Neuronal stem cell (in vitro differentiated cells): Measurements from ENCODE around the gene CYP27C1.

Experiments used
- DNase-seq: peaks from one replicate; pipeline ENCODE4 v3.0.0-alpha.2; 2013; ENCODE audit warnings: low spot score
- H2AFZ ChIP-seq: one replicate; pipeline ENCODE4 v1.6.1; 2013; ENCODE audit warnings: mild to moderate bottlenecking, low read length, inconsistent platforms
- H2AK5ac ChIP-seq: 2 replicates; pipeline ENCODE4 v1.6.1; 2013; ENCODE audit warnings: low read depth, mild to moderate bottlenecking, inconsistent platforms, low read length, moderate library complexity, mixed read lengths
- H2BK120ac ChIP-seq: 2 replicates; pipeline ENCODE4 v1.6.1; 2013; ENCODE audit warnings: low read depth, mild to moderate bottlenecking, inconsistent platforms, low read length, moderate library complexity, mixed read lengths
- H2BK12ac ChIP-seq: one replicate; pipeline ENCODE4 v1.6.1; 2013; ENCODE audit warnings: low read length, inconsistent platforms
- H2BK15ac ChIP-seq: 2 replicates; pipeline ENCODE4 v1.6.1; 2013; ENCODE audit warnings: mild to moderate bottlenecking, low read length, inconsistent platforms, mixed read lengths
- H2BK5ac ChIP-seq: one replicate; pipeline ENCODE4 v1.6.1; 2013; ENCODE audit warnings: inconsistent platforms, mild to moderate bottlenecking, low read length, moderate library complexity
- H3K14ac ChIP-seq: one replicate; pipeline ENCODE4 v1.6.1; 2013; ENCODE audit warnings: low read length, inconsistent platforms
- H3K18ac ChIP-seq: 2 replicates; pipeline ENCODE4 v1.6.1; 2013; ENCODE audit warnings: low read length, inconsistent platforms
- H3K23ac ChIP-seq: 2 replicates; pipeline ENCODE4 v1.6.1; 2013; ENCODE audit warnings: low read depth, mild to moderate bottlenecking, mixed read lengths, low read length, inconsistent platforms; ENCODE audit not compliant: poor library complexity
- H3K27ac ChIP-seq: replicated peaks from 3 replicates; pipeline ENCODE4 v1.5.1; 2013; ENCODE audit warnings: low read length, inconsistent platforms
- H3K27me3 ChIP-seq, 3 experiments: 2 replicates each; pipeline ENCODE4 v1.6.1; 2013; ENCODE audit warnings: low read length in 3 of 3, mild to moderate bottlenecking in 2 of 3, inconsistent platforms in 1 of 3, low read depth in 1 of 3, mixed read lengths in 1 of 3, moderate library complexity in 1 of 3; ENCODE audit not compliant: control insufficient read depth in 3 of 3, insufficient read depth in 3 of 3
- H3K36me3 ChIP-seq, 2 donors: replicated peaks in 1 of 2; 2 replicates each; pipeline ENCODE4 v1.6.1; 2013; ENCODE audit warnings: low read length in 2 of 2; ENCODE audit not compliant: control insufficient read depth in 2 of 2, insufficient read depth in 2 of 2
- H3K4ac ChIP-seq: 2 replicates; pipeline ENCODE4 v1.6.1; 2013; ENCODE audit warnings: inconsistent platforms, mild to moderate bottlenecking, low read length, moderate library complexity
- H3K4me1 ChIP-seq, 2 donors: 1 replicate in 1 of 2; 2 replicates in 1 of 2; pipeline ENCODE4 v1.6.1; 2013; ENCODE audit warnings: low read length in 2 of 2, low read depth in 1 of 2; ENCODE audit not compliant: control insufficient read depth in 2 of 2, insufficient read depth in 1 of 2
- H3K4me2 ChIP-seq: one replicate; pipeline ENCODE4 v1.6.1; 2013; ENCODE audit warnings: mild to moderate bottlenecking, low read length, inconsistent platforms; ENCODE audit not compliant: insufficient read depth, poor library complexity, severe bottlenecking
- H3K4me3 ChIP-seq, 2 donors: 2 replicates each; pipeline ENCODE4 v1.5.1; 2013; ENCODE audit warnings: low read length in 2 of 2, mild to moderate bottlenecking in 2 of 2, inconsistent platforms in 1 of 2, moderate library complexity in 1 of 2
- H3K79me1 ChIP-seq: one replicate; pipeline ENCODE4 v1.6.1; 2013; ENCODE audit warnings: low read depth, mild to moderate bottlenecking, inconsistent platforms, low read length, moderate library complexity
- H3K9ac ChIP-seq: one replicate; pipeline ENCODE4 v1.6.1; 2013; ENCODE audit warnings: mild to moderate bottlenecking, low read depth, low read length, inconsistent platforms; ENCODE audit not compliant: poor library complexity
- H3K9me3 ChIP-seq, 2 donors: replicated peaks in 1 of 2; 2 replicates each; pipeline versions ENCODE3 to v1.6.1; 2013; ENCODE audit warnings: low read length in 2 of 2, mild to moderate bottlenecking in 2 of 2, inconsistent platforms in 1 of 2, low read depth in 1 of 2, mixed read lengths in 1 of 2, moderate library complexity in 1 of 2; ENCODE audit not compliant: control insufficient read depth in 2 of 2, insufficient read depth in 1 of 2
- H4K8ac ChIP-seq: one replicate; pipeline ENCODE4 v1.6.1; 2013; ENCODE audit warnings: low read depth, mild to moderate bottlenecking, inconsistent platforms, low read length, moderate library complexity
- H4K91ac ChIP-seq: one replicate; pipeline ENCODE4 v1.6.1; 2013; ENCODE audit warnings: low read length, low read depth, mild to moderate bottlenecking, inconsistent platforms; ENCODE audit not compliant: poor library complexity
- WGBS, 2 donors: extraction: QIAGEN DNeasy Blood & Tissue Kit; methylation state at CpG; one replicate each; pipeline ENCODE4 v1.1.7; 2013; ENCODE audit warnings: missing lambda C conversion rate in 2 of 2, mixed read lengths in 1 of 2; ENCODE audit not compliant: insufficient read length in 2 of 2, insufficient replicate concordance in 1 of 2; ENCODE audit errors: extremely low coverage in 2 of 2; 5-methylcytosine and 5-hydroxymethylcytosine counted together

The CYP27C1 gene

GRCh38 chr2:127146071-127146725 is 73.9 kb downstream of the CYP27C1 start:
- Histone ChIP-seq H3K79me1 (no peaks in the 10 kb centered on the region), H2BK15ac (no peak overlapping the region), H2BK120ac (no peak overlapping the region), H3K18ac (peak overlapping the region; percentile 3), H3K9me3 (peaks cover 3 to 5% of the 10 kb centered on the region in 2 donors), H3K14ac (no peak overlapping the region), H2AFZ (no peak overlapping the region), H3K27ac (no peak overlapping the region), H2BK12ac (no peak overlapping the region), H3K9ac (peak overlapping the region; percentile 63), H2BK5ac (no peak overlapping the region), H3K27me3 (peaks cover 0 to 13% (median 1%) of the 10 kb centered on the region in 3 experiments), H3K4me1 (peaks cover 1 to 3% of the 10 kb centered on the region in 2 donors), H3K36me3 (no peaks in the 10 kb centered on the region), H4K91ac (no peak overlapping the region), H3K4me2 (no peak overlapping the region), H3K4ac (no peak overlapping the region), H4K8ac (no peak overlapping the region), H3K4me3 (no peak overlapping the region), H2AK5ac (peak overlapping the region; percentile 54), H3K23ac (no peak overlapping the region)
- DNase-seq = no peak
- WGBS, 2 donors = no CpG with 5 or more reads among the region's 18 CpGs

- H2BK12ac ChIP-seq = no peak overlapping the region
- no peaks in the 10 kb centered on the region for H3K79me1 ChIP-seq
- no peak overlapping the region for H3K18ac ChIP-seq
- H3K4ac ChIP-seq = no peak overlapping the region
- no peak overlapping the region for H3K14ac ChIP-seq
- H3K23ac ChIP-seq = no peak overlapping the region
- no peak overlapping the region for H3K4me2 ChIP-seq
- WGBS, 2 donors = no CpG with 5 or more reads among the region's 1 CpG
- H4K8ac ChIP-seq = no peak overlapping the region
- no peak overlapping the region for H3K27ac ChIP-seq
- H3K36me3 ChIP-seq = no peaks in the 10 kb centered on the region
- H2AK5ac ChIP-seq = no peak overlapping the region
- H3K4me1 ChIP-seq = peaks cover 1 to 3% of the 10 kb centered on the region in 2 donors
- peaks cover 0 to 18% (median 1%) of the 10 kb centered on the region in 3 experiments for H3K27me3 ChIP-seq
- H3K9me3 ChIP-seq = peaks cover 2 to 5% of the 10 kb centered on the region in 2 donors
- DNase-seq = no peak
- H3K4me3 ChIP-seq = no peak overlapping the region
- no peak overlapping the region for H3K9ac ChIP-seq
- H2BK5ac ChIP-seq = no peak overlapping the region
- H2AFZ ChIP-seq = no peak overlapping the region
- no peak overlapping the region for H4K91ac ChIP-seq
- no peak overlapping the region for H2BK15ac ChIP-seq
- no peak overlapping the region for H2BK120ac ChIP-seq
These were observed 74.7 kb downstream of the CYP27C1 start for GRCh38 chr2:127145280-127145895.

- no peak overlapping the region for H2AK5ac ChIP-seq
- peaks cover 0 to 18% (median 1%) of the 10 kb centered on the region in 3 experiments for H3K27me3 ChIP-seq
- H3K79me1 ChIP-seq = no peaks in the 10 kb centered on the region
- H3K4me1 ChIP-seq = peaks cover 1 to 3% of the 10 kb centered on the region in 2 donors
- no peak overlapping the region for H4K8ac ChIP-seq
- no peak overlapping the region for H3K9ac ChIP-seq
- no peak overlapping the region for H2BK12ac ChIP-seq
- no peak overlapping the region for H3K14ac ChIP-seq
- H4K91ac ChIP-seq = no peak overlapping the region
- H3K4me2 ChIP-seq = no peak overlapping the region
- peaks cover 2 to 5% of the 10 kb centered on the region in 2 donors for H3K9me3 ChIP-seq
- H2BK15ac ChIP-seq = no peak overlapping the region
- no peak overlapping the region for H3K23ac ChIP-seq
- no peak overlapping the region for H2BK5ac ChIP-seq
- H3K18ac ChIP-seq = no peak overlapping the region
- peak overlapping the region; percentile 56 for H2AFZ ChIP-seq
- WGBS, 2 donors = no CpG with 5 or more reads among the region's 11 CpGs
- no peak overlapping the region for H3K4me3 ChIP-seq
- DNase-seq = no peak
- no peak overlapping the region for H3K4ac ChIP-seq
- no peak overlapping the region for H3K27ac ChIP-seq
- H2BK120ac ChIP-seq = no peak overlapping the region
- H3K36me3 ChIP-seq = no peaks in the 10 kb centered on the region
These were observed 76.0 kb downstream of the CYP27C1 start for GRCh38 chr2:127143841-127144782.
